A549 treated with CpdA at 1 μM for 4 hours (cell line): ENCODE results near the gene MLF1. TPM values are rescaled to one million over a fixed set of nuclear protein-coding genes. Genes with fewer than 3 reads are reported as not detected.

Experiments used
- total RNA-seq: library from RNA; stranded (reverse); fragments of 200-300 nt; extraction: Qiagen RNA extraction; gene quantifications from 5 replicates; pipeline ENCODE4 v1.2.3, GENCODE V29; 2022; ENCODE audit warnings: low read depth

The MLF1 gene, protein sequence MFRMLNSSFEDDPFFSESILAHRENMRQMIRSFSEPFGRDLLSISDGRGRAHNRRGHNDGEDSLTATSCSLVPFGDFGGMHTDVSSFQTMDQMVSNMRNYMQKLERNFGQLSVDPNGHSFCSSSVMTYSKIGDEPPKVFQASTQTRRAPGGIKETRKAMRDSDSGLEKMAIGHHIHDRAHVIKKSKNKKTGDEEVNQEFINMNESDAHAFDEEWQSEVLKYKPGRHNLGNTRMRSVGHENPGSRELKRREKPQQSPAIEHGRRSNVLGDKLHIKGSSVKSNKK
- total RNA-seq = 20.6 to 27.3 TPM (median 24.1 TPM) in 5 replicates

DNA sequence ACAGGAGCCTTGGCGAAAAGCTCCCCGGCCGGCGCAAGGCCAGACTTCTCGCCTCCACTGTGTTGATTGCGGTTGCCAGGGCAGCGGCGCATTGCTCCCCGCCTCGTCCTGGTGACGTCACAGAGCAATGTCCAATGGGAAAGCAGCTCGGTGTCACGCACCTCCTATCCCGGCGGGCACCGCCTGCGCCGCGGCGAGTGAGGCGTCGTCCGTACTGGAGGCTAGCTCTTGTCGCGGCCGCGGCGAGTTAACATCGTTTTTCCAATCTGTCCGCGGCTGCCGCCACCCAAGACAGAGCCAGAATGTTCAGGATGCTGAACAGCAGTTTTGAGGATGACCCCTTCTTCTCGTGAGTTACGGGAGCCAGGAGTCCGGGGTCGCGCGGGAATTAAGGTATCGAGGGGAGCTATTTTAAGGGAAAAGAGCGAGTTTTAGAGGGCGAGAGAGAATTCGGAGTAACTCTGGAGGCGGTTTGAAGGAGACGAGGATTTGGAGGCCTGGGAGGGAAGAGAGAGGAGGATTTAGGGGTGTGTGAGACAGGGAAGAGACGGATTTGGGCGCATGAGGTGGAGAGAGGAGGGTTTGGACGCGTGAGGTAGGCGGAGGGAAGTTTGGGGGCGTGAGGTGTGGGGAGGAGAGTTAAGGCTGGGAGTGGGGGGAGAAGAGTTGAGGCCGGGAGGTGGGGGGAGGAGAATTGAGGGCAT lies at the start of gene MLF1:
Gene MLF1, plus strand, starts transcription at position 196 of the 704 bp plus-strand sequence. Its CDS starts 107 bp downstream, at position 303.

DNA sequence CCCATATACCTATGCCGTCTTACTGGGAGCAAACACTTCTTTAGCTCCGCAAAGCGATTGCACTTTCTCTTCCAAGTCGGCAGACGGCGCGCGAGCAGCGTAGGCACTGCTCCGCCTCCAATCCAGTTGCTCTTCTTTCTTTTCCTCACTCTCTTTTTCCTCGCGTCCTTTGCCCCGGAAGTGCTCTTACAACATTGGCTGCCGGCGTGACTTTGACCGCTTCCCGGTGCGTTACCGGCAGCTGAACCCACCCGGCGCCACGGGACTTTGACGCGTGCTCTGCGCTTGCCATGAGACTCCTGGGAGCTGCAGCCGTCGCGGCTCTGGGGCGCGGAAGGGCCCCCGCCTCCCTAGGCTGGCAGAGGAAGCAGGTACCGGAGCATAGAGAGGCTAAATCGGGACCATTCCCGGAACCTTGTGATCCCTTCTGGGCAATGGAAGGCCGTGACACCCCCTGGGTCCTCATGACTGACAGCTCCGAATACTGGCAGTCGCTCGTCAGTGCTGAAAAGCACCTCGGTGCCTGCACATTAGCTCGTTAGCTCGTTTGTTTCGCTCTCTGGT lies 73.4 kb downstream of the MLF1 start, which contains the start of gene GFM1:
Gene GFM1, plus strand, starts transcription at position 183 of the 564 bp plus-strand sequence. Its CDS starts 108 bp downstream, at position 291.

Other genes with a start within 250 kb of the MLF1 start
- gene GFM1, start 73.3 kb downstream of the MLF1 start, total RNA-seq = 40.0 to 74.3 TPM (median 44.1 TPM) in 5 replicates
- 64.5 to 96.3 TPM (median 73.2 TPM) in 5 replicates for gene LXN, start 101.5 kb downstream of the MLF1 start, total RNA-seq
- 7.2 to 11.1 TPM (median 9.1 TPM) in 5 replicates for gene RARRES1, start 161.3 kb downstream of the MLF1 start, total RNA-seq
- 42.6 to 56.1 TPM (median 51.1 TPM) in 5 replicates for gene MFSD1, start 230.9 kb downstream of the MLF1 start, total RNA-seq